ENCODE data around the gene PGA3.
"Not testable (repeated sequence)": the region's sequence is repeated elsewhere in the genome, so short reads cannot be mapped to it uniquely, and the experiment has no call there.

The PGA3 gene

GRCh38 chr11:61231033-61231432 is 27.7 kb downstream of the PGA3 start:
- not testable (repeated sequence) for H3K9me3 ChIP-seq (ENCODE audit: control insufficient read depth in 2 of 2, low read length in 2 of 2); H3K4me1 ChIP-seq (ENCODE audit: control insufficient read depth, insufficient read depth, low read length); H3K36me3 ChIP-seq (ENCODE audit: control insufficient read depth in 2 of 2, insufficient read depth in 2 of 2, low read length in 2 of 2); H3K4me3 ChIP-seq (ENCODE audit: low read length in 2 of 2); H3K9ac ChIP-seq (ENCODE audit: low read length in 2 of 2); H3K27me3 ChIP-seq (ENCODE audit: control insufficient read depth in 1 of 2, insufficient read depth in 2 of 2, low read length in 2 of 2); H3K27ac ChIP-seq (ENCODE audit: low read length)

- not testable (repeated sequence) for H3K27me3 ChIP-seq (ENCODE audit: control insufficient read depth in 1 of 2, insufficient read depth in 2 of 2, low read length in 2 of 2); H3K9ac ChIP-seq (ENCODE audit: low read length in 2 of 2); H3K27ac ChIP-seq (ENCODE audit: low read length); H3K4me1 ChIP-seq (ENCODE audit: control insufficient read depth, insufficient read depth, low read length); H3K4me3 ChIP-seq (ENCODE audit: low read length in 2 of 2); H3K9me3 ChIP-seq (ENCODE audit: control insufficient read depth in 2 of 2, low read length in 2 of 2); H3K36me3 ChIP-seq (ENCODE audit: control insufficient read depth in 2 of 2, insufficient read depth in 2 of 2, low read length in 2 of 2)
Observed at GRCh38 chr11:61231585-61231984, 28.3 kb downstream of the PGA3 start.

GRCh38 chr11:61232548-61233145 is 29.3 kb downstream of the PGA3 start:
- not testable (repeated sequence) for H3K9me3 ChIP-seq (ENCODE audit: control insufficient read depth in 2 of 2, low read length in 2 of 2); H3K27me3 ChIP-seq (ENCODE audit: control insufficient read depth in 1 of 2, insufficient read depth in 2 of 2, low read length in 2 of 2); H3K9ac ChIP-seq (ENCODE audit: low read length in 2 of 2); H3K36me3 ChIP-seq (ENCODE audit: control insufficient read depth in 2 of 2, insufficient read depth in 2 of 2, low read length in 2 of 2); H3K4me3 ChIP-seq (ENCODE audit: low read length in 2 of 2); H3K27ac ChIP-seq (ENCODE audit: low read length); H3K4me1 ChIP-seq (ENCODE audit: control insufficient read depth, insufficient read depth, low read length)

- H3K27ac ChIP-seq (ENCODE audit: low read length); H3K27me3 ChIP-seq (ENCODE audit: control insufficient read depth in 1 of 2, insufficient read depth in 2 of 2, low read length in 2 of 2); H3K9me3 ChIP-seq (ENCODE audit: control insufficient read depth in 2 of 2, low read length in 2 of 2); H3K9ac ChIP-seq (ENCODE audit: low read length in 2 of 2); H3K4me3 ChIP-seq (ENCODE audit: low read length in 2 of 2); H3K4me1 ChIP-seq (ENCODE audit: control insufficient read depth, insufficient read depth, low read length); H3K36me3 ChIP-seq (ENCODE audit: control insufficient read depth in 2 of 2, insufficient read depth in 2 of 2, low read length in 2 of 2): not testable (repeated sequence)
Observed at GRCh38 chr11:61237130-61237529, 33.8 kb downstream of the PGA3 start.

GRCh38 chr11:61240288-61240687 is 37.0 kb downstream of the PGA3 start:
- not testable (repeated sequence) for H3K27ac ChIP-seq (ENCODE audit: low read length); H3K9ac ChIP-seq (ENCODE audit: low read length in 2 of 2); H3K36me3 ChIP-seq (ENCODE audit: control insufficient read depth in 2 of 2, insufficient read depth in 2 of 2, low read length in 2 of 2); H3K4me1 ChIP-seq (ENCODE audit: control insufficient read depth, insufficient read depth, low read length); H3K27me3 ChIP-seq (ENCODE audit: control insufficient read depth in 1 of 2, insufficient read depth in 2 of 2, low read length in 2 of 2); H3K9me3 ChIP-seq (ENCODE audit: control insufficient read depth in 2 of 2, low read length in 2 of 2); H3K4me3 ChIP-seq (ENCODE audit: low read length in 2 of 2)

GRCh38 chr11:61240875-61241274 is 37.6 kb downstream of the PGA3 start, which contains the start of gene PGA5:
TSS of gene PGA5 (plus strand) at chr11:61241175. CDS start at chr11:61241227, 52 bp downstream.
- not testable (repeated sequence) for H3K36me3 ChIP-seq (ENCODE audit: control insufficient read depth in 2 of 2, insufficient read depth in 2 of 2, low read length in 2 of 2); H3K9ac ChIP-seq (ENCODE audit: low read length in 2 of 2); H3K27me3 ChIP-seq (ENCODE audit: control insufficient read depth in 1 of 2, insufficient read depth in 2 of 2, low read length in 2 of 2); H3K4me3 ChIP-seq (ENCODE audit: low read length in 2 of 2); H3K27ac ChIP-seq (ENCODE audit: low read length); H3K4me1 ChIP-seq (ENCODE audit: control insufficient read depth, insufficient read depth, low read length); H3K9me3 ChIP-seq (ENCODE audit: control insufficient read depth in 2 of 2, low read length in 2 of 2)

- H3K9me3 ChIP-seq (ENCODE audit: control insufficient read depth in 2 of 2, low read length in 2 of 2); H3K36me3 ChIP-seq (ENCODE audit: control insufficient read depth in 2 of 2, insufficient read depth in 2 of 2, low read length in 2 of 2); H3K9ac ChIP-seq (ENCODE audit: low read length in 2 of 2); H3K4me3 ChIP-seq (ENCODE audit: low read length in 2 of 2); H3K4me1 ChIP-seq (ENCODE audit: control insufficient read depth, insufficient read depth, low read length); H3K27me3 ChIP-seq (ENCODE audit: control insufficient read depth in 1 of 2, insufficient read depth in 2 of 2, low read length in 2 of 2); H3K27ac ChIP-seq (ENCODE audit: low read length): not testable (repeated sequence)
Observed at GRCh38 chr11:61241526-61241925, 38.2 kb downstream of the PGA3 start.

GRCh38 chr11:61245284-61245964 is 42.1 kb downstream of the PGA3 start:
- not testable (repeated sequence) for H3K4me3 ChIP-seq (ENCODE audit: low read length in 2 of 2); H3K9ac ChIP-seq (ENCODE audit: low read length in 2 of 2); H3K27ac ChIP-seq (ENCODE audit: low read length); H3K4me1 ChIP-seq (ENCODE audit: control insufficient read depth, insufficient read depth, low read length); H3K27me3 ChIP-seq (ENCODE audit: control insufficient read depth in 1 of 2, insufficient read depth in 2 of 2, low read length in 2 of 2); H3K36me3 ChIP-seq (ENCODE audit: control insufficient read depth in 2 of 2, insufficient read depth in 2 of 2, low read length in 2 of 2); H3K9me3 ChIP-seq (ENCODE audit: control insufficient read depth in 2 of 2, low read length in 2 of 2)

GRCh38 chr11:61248071-61248470 is 44.8 kb downstream of the PGA3 start:
- not testable (repeated sequence) for H3K36me3 ChIP-seq (ENCODE audit: control insufficient read depth in 2 of 2, insufficient read depth in 2 of 2, low read length in 2 of 2); H3K9ac ChIP-seq (ENCODE audit: low read length in 2 of 2); H3K27me3 ChIP-seq (ENCODE audit: control insufficient read depth in 1 of 2, insufficient read depth in 2 of 2, low read length in 2 of 2); H3K9me3 ChIP-seq (ENCODE audit: control insufficient read depth in 2 of 2, low read length in 2 of 2); H3K4me1 ChIP-seq (ENCODE audit: control insufficient read depth, insufficient read depth, low read length); H3K27ac ChIP-seq (ENCODE audit: low read length); H3K4me3 ChIP-seq (ENCODE audit: low read length in 2 of 2)

- H3K27ac ChIP-seq (ENCODE audit: low read length); H3K36me3 ChIP-seq (ENCODE audit: control insufficient read depth in 2 of 2, insufficient read depth in 2 of 2, low read length in 2 of 2); H3K9ac ChIP-seq (ENCODE audit: low read length in 2 of 2); H3K9me3 ChIP-seq (ENCODE audit: control insufficient read depth in 2 of 2, low read length in 2 of 2); H3K4me3 ChIP-seq (ENCODE audit: low read length in 2 of 2); H3K4me1 ChIP-seq (ENCODE audit: control insufficient read depth, insufficient read depth, low read length); H3K27me3 ChIP-seq (ENCODE audit: control insufficient read depth in 1 of 2, insufficient read depth in 2 of 2, low read length in 2 of 2): not testable (repeated sequence)
Observed at GRCh38 chr11:61249201-61249600, 45.9 kb downstream of the PGA3 start.

GRCh38 chr11:61250796-61251765 is 47.8 kb downstream of the PGA3 start:
- not testable (repeated sequence) for H3K9me3 ChIP-seq (ENCODE audit: control insufficient read depth in 2 of 2, low read length in 2 of 2)

More at GRCh38 chr11:61250796-61251765, 47.8 kb downstream of the PGA3 start:
- not testable (repeated sequence) for H3K4me3 ChIP-seq (ENCODE audit: low read length in 2 of 2); H3K36me3 ChIP-seq (ENCODE audit: control insufficient read depth in 2 of 2, insufficient read depth in 2 of 2, low read length in 2 of 2); H3K27ac ChIP-seq (ENCODE audit: low read length); H3K9ac ChIP-seq (ENCODE audit: low read length in 2 of 2); H3K4me1 ChIP-seq (ENCODE audit: control insufficient read depth, insufficient read depth, low read length); H3K27me3 ChIP-seq (ENCODE audit: control insufficient read depth in 1 of 2, insufficient read depth in 2 of 2, low read length in 2 of 2)

Measured in stomach smooth muscle (tissue), 2 donors.